Islet of Langerhans (tissue), 1 donor: ENCODE results near the gene SRBD1.

Experiments used
- FAIRE-seq: peaks from one replicate; lab custom pipeline; 2011; peaks lifted over from hg19 to GRCh38; lab: Jason Lieb, UNC

SRBD1 gene

GRCh38 chr2:45469314-45470099 is 141.6 kb downstream of the SRBD1 start:
- peak; percentile 80 for FAIRE-seq

- FAIRE-seq: no peak
These were observed 142.8 kb downstream of the SRBD1 start for GRCh38 chr2:45468279-45468678.

GRCh38 chr2:45466053-45466452 is 145.0 kb downstream of the SRBD1 start:
- FAIRE-seq: no peak

- no peak for FAIRE-seq
These were observed 150.2 kb downstream of the SRBD1 start for GRCh38 chr2:45460825-45461224.

- no peak for FAIRE-seq
These were observed 151.2 kb downstream of the SRBD1 start for GRCh38 chr2:45459860-45460259.

- FAIRE-seq: no peak
These were observed 152.0 kb downstream of the SRBD1 start for GRCh38 chr2:45458909-45459563.

- peak; percentile 53 for FAIRE-seq
These were observed 153.7 kb downstream of the SRBD1 start for GRCh38 chr2:45457211-45457945.

- no peak for FAIRE-seq
These were observed 158.2 kb downstream of the SRBD1 start for GRCh38 chr2:45452866-45453265.

- FAIRE-seq: no peak
These were observed 160.4 kb downstream of the SRBD1 start for GRCh38 chr2:45450634-45451033.

GRCh38 chr2:45448217-45448616 is 162.8 kb downstream of the SRBD1 start:
- no peak for FAIRE-seq

GRCh38 chr2:45446016-45446415 is 165.1 kb downstream of the SRBD1 start:
- FAIRE-seq: no peak

- no peak for FAIRE-seq
These were observed 166.0 kb downstream of the SRBD1 start for GRCh38 chr2:45445037-45445436.

GRCh38 chr2:45443012-45443411 is 168.1 kb downstream of the SRBD1 start:
- no peak for FAIRE-seq

GRCh38 chr2:45442026-45442425 is 169.0 kb downstream of the SRBD1 start:
- FAIRE-seq: no peak

- FAIRE-seq: no peak
These were observed 169.5 kb downstream of the SRBD1 start for GRCh38 chr2:45441571-45441970.

- no peak for FAIRE-seq
These were observed 171.0 kb downstream of the SRBD1 start for GRCh38 chr2:45439788-45440773.

GRCh38 chr2:45438872-45439665 is 172.0 kb downstream of the SRBD1 start:
- FAIRE-seq: no peak

GRCh38 chr2:45436456-45436855 is 174.6 kb downstream of the SRBD1 start:
- no peak for FAIRE-seq

- no peak for FAIRE-seq
These were observed 175.8 kb downstream of the SRBD1 start for GRCh38 chr2:45435316-45435715.

- FAIRE-seq: no peak
These were observed 177.7 kb downstream of the SRBD1 start for GRCh38 chr2:45433363-45433762.

GRCh38 chr2:45432406-45432805 is 178.7 kb downstream of the SRBD1 start:
- FAIRE-seq: no peak
